GM23338 (cell line): ENCODE data around the gene TSC2. TPM values are rescaled to one million over a fixed set of nuclear protein-coding genes. Genes with fewer than 3 reads are reported as not detected.

Experiments
- ATAC-seq: fragments of 200-7000 bp; cut with Tn5 transposase; 3 replicates; pipeline ENCODE4 v1.9.1; 2020
- DNase-seq: peaks from one replicate; pipeline ENCODE4 v3.0.0-alpha.2; 2015; ENCODE audit warnings: low spot score
- H2AFZ ChIP-seq: fragments of 200-600 bp; sonication (generic); 2 replicates; pipeline ENCODE4 v1.8.0; 2016; ENCODE audit warnings: antibody characterized with exemption, mild to moderate bottlenecking, moderate library complexity
- H3F3A ChIP-seq: fragments of 200-600 bp; sonication (generic); replicated peaks from 2 replicates; pipeline ENCODE4 v1.8.0; 2017; ENCODE audit warnings: antibody characterized with exemption, mixed run types, low read depth
- H3K27ac ChIP-seq: fragments of 200-600 bp; sonication (generic); 2 replicates; pipeline ENCODE4 v1.6.1; 2016; ENCODE audit warnings: low read depth
- H3K27me3 ChIP-seq: fragments of 200-600 bp; sonication (generic); 2 replicates; pipeline ENCODE4 v1.8.0; 2016; ENCODE audit warnings: mild to moderate bottlenecking, mixed run types, moderate library complexity; ENCODE audit not compliant: insufficient read depth
- H3K36me3 ChIP-seq: fragments of 200-600 bp; sonication (generic); 2 replicates; pipeline ENCODE4 v1.8.0; 2016; ENCODE audit warnings: mild to moderate bottlenecking; ENCODE audit not compliant: insufficient read depth
- H3K4me1 ChIP-seq: fragments of 200-600 bp; sonication (generic); 2 replicates; pipeline ENCODE4 v1.8.0; 2016; ENCODE audit warnings: mild to moderate bottlenecking, moderate library complexity; ENCODE audit not compliant: insufficient read depth
- H3K4me2 ChIP-seq: fragments of 200-600 bp; sonication (generic); 2 replicates; pipeline ENCODE4 v1.7.1; 2017; ENCODE audit warnings: mixed run types
- H3K4me3 ChIP-seq: fragments of 200-600 bp; sonication (generic); 2 replicates; pipeline ENCODE4 v1.6.1; 2016; ENCODE audit warnings: mixed run types
- H3K79me2 ChIP-seq: fragments of 200-600 bp; sonication (generic); replicated peaks from 2 replicates; pipeline ENCODE4 v1.8.0; 2017; ENCODE audit warnings: mild to moderate bottlenecking; ENCODE audit not compliant: insufficient read depth
- H3K9me2 ChIP-seq: fragments of 200-600 bp; sonication (generic); 2 replicates; pipeline ENCODE4 v1.8.0; 2017; ENCODE audit not compliant: insufficient read depth
- H4K20me1 ChIP-seq: fragments of 200-600 bp; sonication (generic); replicated peaks from 2 replicates; pipeline ENCODE4 v1.8.0; 2017; ENCODE audit warnings: mild to moderate bottlenecking; ENCODE audit not compliant: insufficient read depth
- H3K27ac Mint-ChIP-seq: 2 replicates; pipeline ENCODE4 v1.8.0; 2020; ENCODE audit warnings: inconsistent platforms, mild to moderate bottlenecking, moderate library complexity, mixed read lengths
- H3K27me3 Mint-ChIP-seq: 3 replicates; pipeline ENCODE4 v1.8.0; 2022; ENCODE audit warnings: low read depth, mild to moderate bottlenecking, moderate library complexity, mixed read lengths, inconsistent platforms; ENCODE audit not compliant: insufficient read depth, poor library complexity
- H3K36me3 Mint-ChIP-seq: 3 replicates; pipeline ENCODE4 v1.8.0; 2021; ENCODE audit warnings: low read depth, mild to moderate bottlenecking, inconsistent platforms, moderate library complexity, mixed read lengths
- H3K4me1 Mint-ChIP-seq: 3 replicates; pipeline ENCODE4 v1.8.0; 2020; ENCODE audit warnings: mild to moderate bottlenecking, inconsistent platforms, mixed read lengths
- H3K4me3 Mint-ChIP-seq: 3 replicates; pipeline ENCODE4 v1.8.0; 2021; ENCODE audit warnings: moderate library complexity, mild to moderate bottlenecking, inconsistent platforms, mixed read lengths
- H3K9me3 Mint-ChIP-seq: 3 replicates; pipeline ENCODE4 v1.8.0; 2020; ENCODE audit warnings: moderate library complexity, mild to moderate bottlenecking, inconsistent platforms, mixed read lengths
- CREB1 ChIP-seq: fragments of 250-450 bp; sonication (Bioruptor Pico); IDR thresholded peaks from 2 replicates; pipeline ENCODE4 v1.5.0; 2020; ENCODE audit warnings: low read depth, mild to moderate bottlenecking, moderate library complexity
- EZH2 ChIP-seq: fragments of 200-600 bp; sonication (generic); IDR thresholded peaks from one replicate; pipeline ENCODE4 v1.8.0; 2017; ENCODE audit warnings: antibody characterized with exemption, mild to moderate bottlenecking, low read depth; ENCODE audit not compliant: unreplicated experiment
- EZH2phosphoT487 ChIP-seq: fragments of 200-600 bp; sonication (generic); IDR thresholded peaks from one replicate; pipeline ENCODE4 v1.8.1; 2018; ENCODE audit warnings: antibody characterized with exemption; ENCODE audit not compliant: unreplicated experiment
- JUNB ChIP-seq: IDR thresholded peaks from one replicate; pipeline ENCODE4 v1.6.1; 2016; ENCODE audit warnings: antibody characterized with exemption; ENCODE audit not compliant: unreplicated experiment
- NANOG ChIP-seq: IDR thresholded peaks from 2 replicates; pipeline ENCODE4 v1.6.1; 2016; ENCODE audit warnings: antibody characterized with exemption, borderline replicate concordance
- POLR2AphosphoS5 ChIP-seq: IDR thresholded peaks from 2 replicates; pipeline ENCODE4 v1.6.1; 2016; ENCODE audit warnings: antibody characterized with exemption, low read depth
- STAT1 ChIP-seq: IDR thresholded peaks from one replicate; pipeline ENCODE4 v1.6.1; 2016; ENCODE audit warnings: antibody characterized with exemption; ENCODE audit not compliant: unreplicated experiment
- ZNF114 ChIP-seq: fragments of 250-450 bp; sonication (Bioruptor Pico); IDR thresholded peaks from 2 replicates; pipeline ENCODE4 v1.5.0; 2020; ENCODE audit warnings: mild to moderate bottlenecking, moderate library complexity
- ZNF331 ChIP-seq: fragments of 250-450 bp; sonication (Bioruptor Pico); IDR thresholded peaks from 2 replicates; pipeline ENCODE4 v1.5.0; 2020; ENCODE audit warnings: low read depth, mild to moderate bottlenecking, moderate library complexity
- ZNF462 ChIP-seq: fragments of 250-450 bp; sonication (Bioruptor Pico); IDR thresholded peaks from 2 replicates; pipeline ENCODE4 v1.5.0; 2020; ENCODE audit warnings: mild to moderate bottlenecking, moderate library complexity
- polyA plus RNA-seq: library from polyadenylated mRNA; unstranded; fragments of >200 nt; fragmentation: Nextera tagmentation; extraction: Ambion mirVana; gene quantifications from 2 replicates; pipeline ENCODE4 v1.2.1, GENCODE V29; 2016
- total RNA-seq: library from RNA; depleted of rRNA; stranded (reverse); fragments of >200 nt; shearing (Covaris generic); gene quantifications from 2 replicates; pipeline ENCODE4 v1.2.3, GENCODE V29; 2014
- TF ChIP-seq, protein P1 (sequence below): IDR thresholded peaks from 2 replicates; pipeline ENCODE4 v1.6.1; 2016; ENCODE audit warnings: antibody characterized with exemption
- TF ChIP-seq, protein P2 (sequence below), 2 experiments: fragments of 200-600 bp in 1 of 2; sonication (generic) in 1 of 2; conservative IDR thresholded peaks; 2 replicates each; pipeline versions ENCODE4 v1.5.1 to v1.6.1; 2016 to 2017; ENCODE audit warnings: antibody characterized with exemption in 2 of 2, low read depth in 2 of 2, mild to moderate bottlenecking in 2 of 2, moderate library complexity in 1 of 2
- TF ChIP-seq, protein P3 (sequence below): IDR thresholded peaks from one replicate; pipeline ENCODE4 v1.6.1; 2018; ENCODE audit warnings: antibody characterized with exemption; ENCODE audit not compliant: unreplicated experiment

The TSC2 gene
- total and polyA plus RNA-seq, 2 experiments from 2014 or later: 40.5 to 93.0 TPM

DNA sequence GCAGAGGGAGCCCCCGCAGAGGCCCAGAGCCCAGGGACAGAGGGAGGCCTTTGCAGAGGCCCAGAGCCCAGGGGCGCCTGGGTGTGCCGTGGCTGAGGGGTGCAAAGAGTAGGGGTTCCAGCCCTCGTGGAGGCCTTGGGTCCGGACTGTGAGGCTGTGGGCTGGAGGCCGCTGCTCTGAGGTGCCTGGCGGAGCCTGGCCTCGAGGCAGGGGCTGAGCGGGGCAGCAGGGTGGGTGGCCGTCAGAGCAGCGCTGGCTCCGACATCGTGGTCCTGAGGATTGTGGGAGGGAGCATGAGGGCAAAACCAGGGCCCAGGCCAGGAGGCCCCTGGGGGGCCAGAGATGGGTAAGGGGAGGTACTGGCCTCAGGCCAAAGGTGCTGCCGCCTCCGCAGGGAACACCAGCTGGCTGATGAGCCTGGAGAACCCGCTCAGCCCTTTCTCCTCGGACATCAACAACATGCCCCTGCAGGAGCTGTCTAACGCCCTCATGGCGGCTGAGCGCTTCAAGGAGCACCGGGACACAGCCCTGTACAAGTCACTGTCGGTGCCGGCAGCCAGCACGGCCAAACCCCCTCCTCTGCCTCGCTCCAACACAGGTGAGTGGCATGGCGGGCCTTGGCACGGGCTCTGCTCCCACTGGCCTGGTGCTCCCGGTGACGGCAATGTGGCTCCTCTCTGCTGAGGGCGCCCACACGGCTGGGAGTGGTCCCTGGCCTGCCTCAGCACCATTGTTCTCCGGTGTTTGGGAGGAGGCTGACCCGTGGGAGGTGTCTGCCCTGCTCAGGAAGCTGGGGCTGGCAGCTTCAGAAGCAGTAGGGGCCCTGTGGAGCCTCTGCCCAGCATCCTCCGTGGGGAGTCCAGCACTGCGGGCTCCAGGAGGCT lies 33.7 kb downstream of the TSC2 start:
- no peaks in the 10 kb centered on the region for H3K36me3 ChIP-seq
- no peaks in the 10 kb centered on the region for H3F3A ChIP-seq
- Mint-ChIP-seq H3K4me1 (no peaks in the 10 kb centered on the region), H3K36me3 (peaks cover 5% of the 10 kb centered on the region; the same call in 1 of the 3 replicates), H3K27ac (no peak overlapping the region), H3K9me3 (no peaks in the 10 kb centered on the region), H3K27me3 (peaks cover 2% of the 10 kb centered on the region), H3K4me3 (no peak overlapping the region)
- H3K4me2 ChIP-seq: no peak overlapping the region
- H2AFZ ChIP-seq: no peak overlapping the region
- no peak for DNase-seq
- H3K9me2 ChIP-seq: no peaks in the 10 kb centered on the region
- ATAC-seq: no peak
- H3K4me3 ChIP-seq: no peak overlapping the region
- H4K20me1 ChIP-seq: no peaks in the 10 kb centered on the region
- H3K4me1 ChIP-seq: no peaks in the 10 kb centered on the region
- TF ChIP-seq ZNF462 (CRISPR knock-in tag) (no peak), NANOG (no peak), ZNF114 (CRISPR knock-in tag) (no peak), EZH2 (no peak), JUNB (no peak), CREB1 (CRISPR knock-in tag) (no peak), STAT1 (no peak), ZNF331 (CRISPR knock-in tag) (no peak), EZH2phosphoT487 (no peak), POLR2AphosphoS5 (no peak)
- TF ChIP-seq, protein P1, sequence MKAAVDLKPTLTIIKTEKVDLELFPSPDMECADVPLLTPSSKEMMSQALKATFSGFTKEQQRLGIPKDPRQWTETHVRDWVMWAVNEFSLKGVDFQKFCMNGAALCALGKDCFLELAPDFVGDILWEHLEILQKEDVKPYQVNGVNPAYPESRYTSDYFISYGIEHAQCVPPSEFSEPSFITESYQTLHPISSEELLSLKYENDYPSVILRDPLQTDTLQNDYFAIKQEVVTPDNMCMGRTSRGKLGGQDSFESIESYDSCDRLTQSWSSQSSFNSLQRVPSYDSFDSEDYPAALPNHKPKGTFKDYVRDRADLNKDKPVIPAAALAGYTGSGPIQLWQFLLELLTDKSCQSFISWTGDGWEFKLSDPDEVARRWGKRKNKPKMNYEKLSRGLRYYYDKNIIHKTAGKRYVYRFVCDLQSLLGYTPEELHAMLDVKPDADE: no peak
- TF ChIP-seq, protein P2, sequence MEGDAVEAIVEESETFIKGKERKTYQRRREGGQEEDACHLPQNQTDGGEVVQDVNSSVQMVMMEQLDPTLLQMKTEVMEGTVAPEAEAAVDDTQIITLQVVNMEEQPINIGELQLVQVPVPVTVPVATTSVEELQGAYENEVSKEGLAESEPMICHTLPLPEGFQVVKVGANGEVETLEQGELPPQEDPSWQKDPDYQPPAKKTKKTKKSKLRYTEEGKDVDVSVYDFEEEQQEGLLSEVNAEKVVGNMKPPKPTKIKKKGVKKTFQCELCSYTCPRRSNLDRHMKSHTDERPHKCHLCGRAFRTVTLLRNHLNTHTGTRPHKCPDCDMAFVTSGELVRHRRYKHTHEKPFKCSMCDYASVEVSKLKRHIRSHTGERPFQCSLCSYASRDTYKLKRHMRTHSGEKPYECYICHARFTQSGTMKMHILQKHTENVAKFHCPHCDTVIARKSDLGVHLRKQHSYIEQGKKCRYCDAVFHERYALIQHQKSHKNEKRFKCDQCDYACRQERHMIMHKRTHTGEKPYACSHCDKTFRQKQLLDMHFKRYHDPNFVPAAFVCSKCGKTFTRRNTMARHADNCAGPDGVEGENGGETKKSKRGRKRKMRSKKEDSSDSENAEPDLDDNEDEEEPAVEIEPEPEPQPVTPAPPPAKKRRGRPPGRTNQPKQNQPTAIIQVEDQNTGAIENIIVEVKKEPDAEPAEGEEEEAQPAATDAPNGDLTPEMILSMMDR (conservative IDR thresholded peaks at IDR 0.05; ENCODE audit: low read depth in 2 of 2): no peak
- TF ChIP-seq, protein P3, sequence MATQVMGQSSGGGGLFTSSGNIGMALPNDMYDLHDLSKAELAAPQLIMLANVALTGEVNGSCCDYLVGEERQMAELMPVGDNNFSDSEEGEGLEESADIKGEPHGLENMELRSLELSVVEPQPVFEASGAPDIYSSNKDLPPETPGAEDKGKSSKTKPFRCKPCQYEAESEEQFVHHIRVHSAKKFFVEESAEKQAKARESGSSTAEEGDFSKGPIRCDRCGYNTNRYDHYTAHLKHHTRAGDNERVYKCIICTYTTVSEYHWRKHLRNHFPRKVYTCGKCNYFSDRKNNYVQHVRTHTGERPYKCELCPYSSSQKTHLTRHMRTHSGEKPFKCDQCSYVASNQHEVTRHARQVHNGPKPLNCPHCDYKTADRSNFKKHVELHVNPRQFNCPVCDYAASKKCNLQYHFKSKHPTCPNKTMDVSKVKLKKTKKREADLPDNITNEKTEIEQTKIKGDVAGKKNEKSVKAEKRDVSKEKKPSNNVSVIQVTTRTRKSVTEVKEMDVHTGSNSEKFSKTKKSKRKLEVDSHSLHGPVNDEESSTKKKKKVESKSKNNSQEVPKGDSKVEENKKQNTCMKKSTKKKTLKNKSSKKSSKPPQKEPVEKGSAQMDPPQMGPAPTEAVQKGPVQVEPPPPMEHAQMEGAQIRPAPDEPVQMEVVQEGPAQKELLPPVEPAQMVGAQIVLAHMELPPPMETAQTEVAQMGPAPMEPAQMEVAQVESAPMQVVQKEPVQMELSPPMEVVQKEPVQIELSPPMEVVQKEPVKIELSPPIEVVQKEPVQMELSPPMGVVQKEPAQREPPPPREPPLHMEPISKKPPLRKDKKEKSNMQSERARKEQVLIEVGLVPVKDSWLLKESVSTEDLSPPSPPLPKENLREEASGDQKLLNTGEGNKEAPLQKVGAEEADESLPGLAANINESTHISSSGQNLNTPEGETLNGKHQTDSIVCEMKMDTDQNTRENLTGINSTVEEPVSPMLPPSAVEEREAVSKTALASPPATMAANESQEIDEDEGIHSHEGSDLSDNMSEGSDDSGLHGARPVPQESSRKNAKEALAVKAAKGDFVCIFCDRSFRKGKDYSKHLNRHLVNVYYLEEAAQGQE: no peak
- no peaks in the 10 kb centered on the region for H3K27me3 ChIP-seq
- H3K79me2 ChIP-seq: no peaks in the 10 kb centered on the region
- H3K27ac ChIP-seq: no peak overlapping the region
